Neural cell (in vitro differentiated cells): ENCODE measurements around the gene REEP5. TPM values are rescaled to one million over a fixed set of nuclear protein-coding genes. Genes with fewer than 3 reads are reported as not detected.

ENCODE experiments used
- H2AFZ ChIP-seq: fragments of 200-600, 300-800 bp; sonication (generic), shearing (Covaris generic); 2 replicates; pipeline ENCODE4 v1.6.0; 2014; ENCODE audit warnings: low read depth, mild to moderate bottlenecking, antibody characterized with exemption, low read length, moderate library complexity
- H3F3A ChIP-seq: fragments of 200-600 bp; shearing (Covaris generic); 2 replicates; pipeline ENCODE4 v1.6.1; 2016; ENCODE audit warnings: mild to moderate bottlenecking, moderate library complexity, mixed read lengths, antibody characterized with exemption, low read length; ENCODE audit not compliant: insufficient read depth, poor library complexity, severe bottlenecking
- H3K27ac ChIP-seq: fragments of 200-600, 300-800 bp; sonication (generic), shearing (Covaris generic); 2 replicates; pipeline ENCODE4 v1.5.1; 2014; ENCODE audit warnings: mild to moderate bottlenecking, low read length, moderate library complexity
- H3K27me3 ChIP-seq: fragments of 300-800, 200-600 bp; sonication (generic), shearing (Covaris generic); 2 replicates; pipeline ENCODE4 v1.6.0; 2014; ENCODE audit warnings: mild to moderate bottlenecking, low read depth, low read length, moderate library complexity; ENCODE audit not compliant: insufficient read depth
- H3K36me3 ChIP-seq: fragments of 300-800, 200-600 bp; sonication (generic), shearing (Covaris generic); 2 replicates; pipeline ENCODE4 v1.5.1; 2014; ENCODE audit warnings: mild to moderate bottlenecking, antibody characterized with exemption, low read length, moderate library complexity; ENCODE audit not compliant: insufficient read depth
- H3K4me2 ChIP-seq: fragments of 300-800, 200-600 bp; sonication (generic), shearing (Covaris generic); 2 replicates; pipeline ENCODE4 v1.6.0; 2014; ENCODE audit warnings: mild to moderate bottlenecking, low read length
- H3K4me3 ChIP-seq: fragments of 300-800, 200-600 bp; sonication (generic), shearing (Covaris generic); 2 replicates; pipeline ENCODE4 v1.5.1; 2014; ENCODE audit warnings: mild to moderate bottlenecking, low read length, moderate library complexity
- H3K79me2 ChIP-seq: fragments of 200-600 bp; shearing (Covaris generic); replicated peaks from 2 replicates; pipeline ENCODE4 v1.6.0; 2014; ENCODE audit warnings: mild to moderate bottlenecking, low read length, moderate library complexity; ENCODE audit not compliant: insufficient read depth
- H3K9ac ChIP-seq: fragments of 300-800, 200-600 bp; sonication (generic), shearing (Covaris generic); 2 replicates; pipeline ENCODE4 v1.6.1; 2016; ENCODE audit warnings: mild to moderate bottlenecking, low read length, mixed read lengths
- H3K9me2 ChIP-seq: fragments of 200-600 bp; shearing (Covaris generic); 2 replicates; pipeline ENCODE4 v1.6.1; 2016; ENCODE audit warnings: mild to moderate bottlenecking, low read length, mixed read lengths; ENCODE audit not compliant: insufficient read depth
- H3K9me3 ChIP-seq: fragments of 200-600, 300-800 bp; sonication (generic), shearing (Covaris generic); 2 replicates; pipeline ENCODE4 v1.6.1; 2016; ENCODE audit warnings: mild to moderate bottlenecking, mixed run types, low read length, moderate library complexity, mixed read lengths
- H4K20me1 ChIP-seq: fragments of 200-600 bp; shearing (Covaris generic); 2 replicates; pipeline ENCODE4 v1.6.1; 2016; ENCODE audit warnings: mild to moderate bottlenecking, mixed run types; ENCODE audit not compliant: insufficient read depth
- CTCF ChIP-seq: fragments of 450-650 bp; IDR thresholded peaks from 2 replicates; pipeline ENCODE4 v1.5.1; 2014; ENCODE audit warnings: antibody characterized with exemption, mild to moderate bottlenecking, moderate library complexity; ENCODE audit not compliant: poor library complexity, severe bottlenecking
- EP300 ChIP-seq: fragments of 450-650 bp; conservative IDR thresholded peaks from 2 replicates; pipeline ENCODE4 v1.6.1; 2014; ENCODE audit warnings: antibody characterized with exemption, mild to moderate bottlenecking, moderate library complexity; ENCODE audit not compliant: poor library complexity, severe bottlenecking
- EZH2 ChIP-seq: fragments of 200-600, 300-800 bp; shearing (Covaris generic), sonication (generic); IDR thresholded peaks from 2 replicates; pipeline ENCODE4 v1.6.1; 2014; ENCODE audit warnings: antibody characterized with exemption, low read length, borderline replicate concordance, mild to moderate bottlenecking; ENCODE audit not compliant: insufficient read depth, poor library complexity, severe bottlenecking
- MXI1 ChIP-seq: fragments of 450-650 bp; conservative IDR thresholded peaks from 2 replicates; pipeline ENCODE4 v1.6.1; 2014; ENCODE audit warnings: antibody characterized with exemption, mild to moderate bottlenecking; ENCODE audit not compliant: poor library complexity, severe bottlenecking
- POLR2AphosphoS5 ChIP-seq: IDR thresholded peaks from 2 replicates; pipeline ENCODE4 v1.6.1; 2012
- RAD21 ChIP-seq: fragments of 450-650 bp; conservative IDR thresholded peaks from 2 replicates; pipeline ENCODE4 v1.6.1; 2014; ENCODE audit warnings: antibody characterized with exemption, mild to moderate bottlenecking, moderate library complexity
- REST ChIP-seq: IDR thresholded peaks from 2 replicates; pipeline ENCODE4 v1.6.1; 2012; ENCODE audit warnings: borderline replicate concordance
- SMC3 ChIP-seq: fragments of 450-650 bp; conservative IDR thresholded peaks from 2 replicates; pipeline ENCODE4 v1.6.1; 2014; ENCODE audit warnings: antibody characterized with exemption, mild to moderate bottlenecking, moderate library complexity; ENCODE audit not compliant: poor library complexity
- TAF1 ChIP-seq: IDR thresholded peaks from 2 replicates; pipeline ENCODE4 v1.6.1; 2012; ENCODE audit warnings: low read depth
- polyA plus RNA-seq: library from polyadenylated mRNA; depleted of rRNA; stranded (reverse); fragments of >200 nt; gene quantifications from 2 replicates; pipeline ENCODE4 v1.2.3, GENCODE V29; 2014

The REEP5 gene
- polyA plus RNA-seq, 1 donor from 2014 or later, result 51.6 TPM

DNA sequence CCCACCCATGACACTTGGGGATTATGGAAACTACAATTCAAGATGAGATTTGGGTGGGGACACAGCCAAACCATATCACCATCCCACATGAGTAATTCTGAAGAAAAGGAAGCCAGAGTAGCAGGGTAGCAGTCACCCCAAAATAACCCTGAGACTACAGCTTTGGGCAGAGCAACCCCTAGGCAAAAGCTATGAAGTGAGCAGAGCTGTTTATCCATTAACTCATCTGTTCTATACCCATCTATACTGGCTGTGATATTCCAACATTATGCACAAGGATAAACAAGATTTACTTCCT lies 12.3 kb upstream of the REEP5 start:
- Histone ChIP-seq H4K20me1 (no peaks in the 10 kb centered on the region), H3K36me3 (no peaks in the 10 kb centered on the region), H3K9ac (no peak overlapping the region), H3F3A (no peaks in the 10 kb centered on the region), H3K27ac (no peak overlapping the region), H3K9me3 (no peaks in the 10 kb centered on the region), H3K27me3 (no peaks in the 10 kb centered on the region), H3K9me2 (no peaks in the 10 kb centered on the region), H2AFZ (no peak overlapping the region), H3K4me3 (no peak overlapping the region), H3K79me2 (no peaks in the 10 kb centered on the region), H3K4me2 (no peak overlapping the region)
- TF ChIP-seq TAF1, result no peak

- Histone ChIP-seq H3F3A (no peaks in the 10 kb centered on the region), H3K4me3 (no peak overlapping the region), H3K9ac (no peak overlapping the region), H2AFZ (no peak overlapping the region), H3K27ac (no peak overlapping the region), H3K36me3 (no peaks in the 10 kb centered on the region), H3K9me3 (no peaks in the 10 kb centered on the region), H3K4me2 (no peak overlapping the region), H4K20me1 (no peaks in the 10 kb centered on the region), H3K27me3 (no peaks in the 10 kb centered on the region), H3K9me2 (no peaks in the 10 kb centered on the region), H3K79me2 (no peaks in the 10 kb centered on the region)
- TF ChIP-seq RAD21 (no peak), EZH2 (no peak), REST (no peak), POLR2AphosphoS5 (no peak), MXI1 (no peak), SMC3 (no peak), CTCF (no peak), EP300 (no peak), TAF1 (no peak)
These were observed 11.8 kb upstream of the REEP5 start for GRCh38 chr5:112933651-112934365.

GRCh38 chr5:112933105-112933504 lies 11.1 kb upstream of the REEP5 start:
- no peak overlapping the region for H3K27ac ChIP-seq
- no peaks in the 10 kb centered on the region for H3K36me3 ChIP-seq
- H3K4me3 ChIP-seq, result no peak overlapping the region
- TF ChIP-seq SMC3 (no peak), POLR2AphosphoS5 (no peak), CTCF (no peak), REST (no peak), TAF1 (no peak), RAD21 (no peak), MXI1 (no peak), EZH2 (no peak), EP300 (no peak)
- H2AFZ ChIP-seq, result no peak overlapping the region
- no peaks in the 10 kb centered on the region for H3K27me3 ChIP-seq
- H3K9ac ChIP-seq, result no peak overlapping the region
- H4K20me1 ChIP-seq, result no peaks in the 10 kb centered on the region
- H3K79me2 ChIP-seq, result no peaks in the 10 kb centered on the region
- no peak overlapping the region for H3K4me2 ChIP-seq
- no peaks in the 10 kb centered on the region for H3K9me3 ChIP-seq
- H3F3A ChIP-seq, result no peaks in the 10 kb centered on the region
- no peaks in the 10 kb centered on the region for H3K9me2 ChIP-seq
